Mesothelial cell of epicardium (in vitro differentiated cells): ENCODE data around the gene MADD. TPM values are rescaled to one million over a fixed set of nuclear protein-coding genes. Genes with fewer than 3 reads are reported as not detected.
A peak's percentile ranks its signal among the peaks of the same experiment; 100 is the strongest.

Experiments
- DNase-seq, 2 experiments: peaks; one replicate each; pipeline ENCODE4 v3.0.0; 2021; ENCODE audit warnings: low spot score in 2 of 2; ENCODE audit not compliant: unreplicated experiment in 2 of 2
- H3K27ac Mint-ChIP-seq: 2 replicates; pipeline ENCODE4 v1.8.0; 2021; ENCODE audit warnings: mixed read lengths
- H3K27me3 Mint-ChIP-seq: 2 replicates; pipeline ENCODE4 v1.8.0; 2021; ENCODE audit warnings: low read depth, mixed read lengths
- H3K36me3 Mint-ChIP-seq: 2 replicates; pipeline ENCODE4 v1.8.0; 2021; ENCODE audit warnings: mixed read lengths
- H3K4me1 Mint-ChIP-seq: 2 replicates; pipeline ENCODE4 v1.8.0; 2021; ENCODE audit warnings: mixed read lengths
- H3K4me3 Mint-ChIP-seq: 2 replicates; pipeline ENCODE4 v1.8.0; 2021; ENCODE audit warnings: mild to moderate bottlenecking, moderate library complexity, mixed read lengths
- H3K9me3 Mint-ChIP-seq: 2 replicates; pipeline ENCODE4 v1.8.0; 2021; ENCODE audit warnings: mixed read lengths
- total RNA-seq: library from RNA; stranded (reverse); gene quantifications from 3 replicates; pipeline ENCODE4 v1.2.1, GENCODE V29; 2021
- TF ChIP-seq, protein P1 (sequence below): fragments of 200-600 bp; sonication (generic); IDR thresholded peaks from one replicate; pipeline ENCODE4 v1.5.0; 2021; ENCODE audit warnings: antibody characterized with exemption; ENCODE audit not compliant: unreplicated experiment

MADD gene
- total RNA-seq, 1 donor from 2014 or later = 71.2 TPM

DNA sequence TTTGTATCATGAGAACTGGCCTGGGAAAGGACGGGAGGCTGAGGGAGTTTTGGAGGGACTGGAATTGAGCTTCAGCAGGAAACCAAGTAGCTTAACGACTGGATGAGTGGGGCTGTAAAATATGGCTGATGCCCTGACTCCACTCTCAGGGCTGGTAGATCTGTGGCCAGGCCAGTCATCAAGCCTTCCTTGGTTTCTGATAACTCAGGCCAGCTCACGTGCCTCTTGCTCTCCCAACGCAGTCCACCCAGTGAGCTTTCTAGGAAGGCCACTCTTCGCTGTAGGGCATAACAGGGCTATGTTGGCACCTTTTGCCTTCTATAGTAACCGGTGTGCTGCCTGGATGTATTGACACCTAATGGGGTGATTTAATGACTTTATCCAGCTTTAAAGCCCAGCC is 5.8 kb upstream of the MADD start:
- Mint-ChIP-seq H3K4me3 (no peak overlapping the region), H3K9me3 (no peaks in the 10 kb centered on the region), H3K27me3 (no peaks in the 10 kb centered on the region), H3K27ac (no peak overlapping the region), H3K36me3 (no peaks in the 10 kb centered on the region), H3K4me1 (peaks cover 18% of the 10 kb centered on the region)
- DNase-seq = no peak
- TF ChIP-seq, protein P1, sequence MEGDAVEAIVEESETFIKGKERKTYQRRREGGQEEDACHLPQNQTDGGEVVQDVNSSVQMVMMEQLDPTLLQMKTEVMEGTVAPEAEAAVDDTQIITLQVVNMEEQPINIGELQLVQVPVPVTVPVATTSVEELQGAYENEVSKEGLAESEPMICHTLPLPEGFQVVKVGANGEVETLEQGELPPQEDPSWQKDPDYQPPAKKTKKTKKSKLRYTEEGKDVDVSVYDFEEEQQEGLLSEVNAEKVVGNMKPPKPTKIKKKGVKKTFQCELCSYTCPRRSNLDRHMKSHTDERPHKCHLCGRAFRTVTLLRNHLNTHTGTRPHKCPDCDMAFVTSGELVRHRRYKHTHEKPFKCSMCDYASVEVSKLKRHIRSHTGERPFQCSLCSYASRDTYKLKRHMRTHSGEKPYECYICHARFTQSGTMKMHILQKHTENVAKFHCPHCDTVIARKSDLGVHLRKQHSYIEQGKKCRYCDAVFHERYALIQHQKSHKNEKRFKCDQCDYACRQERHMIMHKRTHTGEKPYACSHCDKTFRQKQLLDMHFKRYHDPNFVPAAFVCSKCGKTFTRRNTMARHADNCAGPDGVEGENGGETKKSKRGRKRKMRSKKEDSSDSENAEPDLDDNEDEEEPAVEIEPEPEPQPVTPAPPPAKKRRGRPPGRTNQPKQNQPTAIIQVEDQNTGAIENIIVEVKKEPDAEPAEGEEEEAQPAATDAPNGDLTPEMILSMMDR = no peak

DNA sequence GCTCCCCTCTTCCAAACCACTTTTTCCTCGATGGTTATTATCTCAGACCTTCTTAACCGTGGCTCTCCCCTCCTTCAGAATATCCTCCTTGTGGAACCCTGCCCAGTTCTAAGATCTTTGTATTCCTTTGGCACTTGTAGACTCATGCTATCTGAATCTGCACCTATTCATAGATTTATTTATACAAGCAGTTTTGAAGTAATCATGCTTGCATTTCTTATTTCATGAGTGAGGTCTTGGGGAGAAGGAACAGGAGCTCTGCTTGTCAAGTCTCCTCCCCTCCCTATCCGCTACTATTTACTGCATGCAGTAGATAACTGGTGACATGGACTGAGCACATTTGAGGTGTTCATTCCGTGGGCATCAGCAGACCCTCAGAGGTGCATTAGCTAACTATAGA is 5.4 kb upstream of the MADD start:
- no peak overlapping the region for H3K4me3 Mint-ChIP-seq
- no peak overlapping the region for H3K27ac Mint-ChIP-seq
- TF ChIP-seq, protein P1 = no peak
- peaks cover 17% of the 10 kb centered on the region for H3K4me1 Mint-ChIP-seq
- H3K36me3 Mint-ChIP-seq = no peaks in the 10 kb centered on the region
- DNase-seq = no peak
- no peaks in the 10 kb centered on the region for H3K9me3 Mint-ChIP-seq
- H3K27me3 Mint-ChIP-seq = no peaks in the 10 kb centered on the region

DNA sequence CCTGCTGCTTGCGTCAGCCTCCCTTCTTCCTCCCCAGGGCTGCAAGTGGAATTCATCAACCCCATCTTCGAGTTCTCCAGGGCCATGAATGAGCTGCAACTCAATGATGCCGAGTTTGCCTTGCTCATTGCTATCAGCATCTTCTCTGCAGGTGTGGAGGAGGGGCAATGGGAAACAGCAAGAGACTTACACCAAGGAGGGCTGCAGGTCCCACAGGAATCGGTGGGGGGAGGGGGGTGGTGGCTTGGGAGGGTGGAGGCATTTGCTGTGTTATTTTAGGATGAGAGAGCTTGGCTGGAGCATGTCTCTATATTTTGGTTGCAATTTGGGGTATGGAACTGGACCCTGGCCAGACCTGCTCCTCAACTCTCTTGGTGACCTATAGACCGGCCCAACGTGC is 2.1 kb upstream of the MADD start:
- peak overlapping the region; percentile 94 for H3K4me3 Mint-ChIP-seq
- DNase-seq = no peak
- no peaks in the 10 kb centered on the region for H3K27me3 Mint-ChIP-seq
- peak overlapping the region; percentile 100 for H3K27ac Mint-ChIP-seq
- H3K9me3 Mint-ChIP-seq = no peaks in the 10 kb centered on the region
- TF ChIP-seq, protein P1 = no peak
- no peaks in the 10 kb centered on the region for H3K36me3 Mint-ChIP-seq
- peaks cover 33% of the 10 kb centered on the region for H3K4me1 Mint-ChIP-seq

DNA sequence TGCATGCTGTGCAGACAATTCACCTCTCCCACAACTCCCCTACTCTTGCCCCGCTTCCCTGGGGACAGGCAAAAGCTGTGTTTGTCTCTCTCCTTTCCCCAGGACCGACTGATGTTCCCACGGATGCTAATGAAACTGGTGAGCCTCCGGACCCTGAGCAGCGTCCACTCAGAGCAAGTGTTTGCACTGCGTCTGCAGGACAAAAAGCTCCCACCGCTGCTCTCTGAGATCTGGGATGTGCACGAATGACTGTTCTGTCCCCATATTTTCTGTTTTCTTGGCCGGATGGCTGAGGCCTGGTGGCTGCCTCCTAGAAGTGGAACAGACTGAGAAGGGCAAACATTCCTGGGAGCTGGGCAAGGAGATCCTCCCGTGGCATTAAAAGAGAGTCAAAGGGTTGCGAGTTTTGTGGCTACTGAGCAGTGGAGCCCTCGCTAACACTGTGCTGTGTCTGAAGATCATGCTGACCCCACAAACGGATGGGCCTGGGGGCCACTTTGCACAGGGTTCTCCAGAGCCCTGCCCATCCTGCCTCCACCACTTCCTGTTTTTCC is 1.4 kb upstream of the MADD start:
- Mint-ChIP-seq H3K4me1 (peaks cover 33% of the 10 kb centered on the region), H3K4me3 (peak overlapping the region; percentile 94)

DNA sequence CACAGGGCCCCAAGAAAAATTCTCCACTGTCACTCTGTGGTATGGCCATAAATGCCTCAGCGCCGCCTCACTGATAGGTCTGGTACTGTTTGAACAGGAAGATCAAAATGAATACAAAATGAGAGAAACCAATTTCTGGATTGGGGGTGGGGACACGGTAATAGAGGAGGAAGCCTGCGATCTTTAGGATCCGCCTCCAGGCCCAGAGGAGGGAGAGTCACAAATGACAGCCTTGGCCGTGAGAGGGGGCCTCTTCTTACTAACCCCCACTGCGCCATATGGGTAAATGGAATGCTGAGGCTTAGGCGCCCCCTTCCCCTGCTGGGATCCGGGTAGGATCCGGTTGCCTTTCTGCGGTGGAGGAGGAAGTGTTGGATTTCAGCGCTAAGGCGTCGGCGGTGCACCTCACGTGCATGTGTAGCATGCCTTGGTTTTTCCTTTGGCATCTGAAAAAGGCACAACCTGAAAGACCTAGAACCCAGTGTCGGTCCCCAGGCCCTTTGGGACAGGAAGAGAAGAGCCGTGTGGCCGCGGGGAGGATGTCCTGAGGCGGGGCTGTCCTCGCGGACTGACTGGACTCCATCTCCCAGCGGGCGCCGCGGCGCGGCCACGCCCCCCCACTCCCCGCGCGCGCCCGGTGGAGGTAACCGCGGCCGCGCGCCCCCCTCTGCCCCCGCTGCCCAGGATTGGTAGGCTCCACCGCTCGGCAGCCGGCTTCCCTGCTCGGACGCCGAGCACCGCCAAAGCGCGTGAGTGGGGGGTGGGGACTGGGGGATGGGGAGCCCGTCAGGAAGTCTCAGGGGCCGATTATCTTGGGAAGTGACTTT is 718 bp upstream of the MADD start:
- Mint-ChIP-seq H3K4me3 (peak overlapping the region; percentile 94), H3K9me3 (no peaks in the 10 kb centered on the region), H3K27ac (peak overlapping the region; percentile 100), H3K27me3 (no peaks in the 10 kb centered on the region), H3K36me3 (peaks cover under 1% of the 10 kb centered on the region), H3K4me1 (peaks cover 33% of the 10 kb centered on the region)
- DNase-seq = peak; percentile 83 to 87
- TF ChIP-seq, protein P1 = no peak

More for the DNA sequence above, 1.4 kb upstream of the MADD start:
- TF ChIP-seq, protein P1 = no peak
- no peaks in the 10 kb centered on the region for H3K9me3 Mint-ChIP-seq
- no peaks in the 10 kb centered on the region for H3K36me3 Mint-ChIP-seq
- no peak for DNase-seq
- H3K27ac Mint-ChIP-seq = peak overlapping the region; percentile 100
- no peaks in the 10 kb centered on the region for H3K27me3 Mint-ChIP-seq
